Astrocyte (in vitro differentiated cells and primary cell): ENCODE data around the gene HMOX2. TPM values are rescaled to one million over a fixed set of nuclear protein-coding genes. Genes with fewer than 3 reads are reported as not detected.

Source experiments
- DNase-seq: peaks from one replicate; pipeline ENCODE4 v3.0.0-alpha.2; 2010; ENCODE audit warnings: low read depth
- FAIRE-seq: peaks from 2 replicates; lab custom pipeline; 2011; peaks lifted over from hg19 to GRCh38; lab: Jason Lieb, UNC
- H2AFZ ChIP-seq: 2 replicates; pipeline ENCODE4 v1.6.0; 2012; ENCODE audit warnings: low read depth, low read length, inconsistent platforms
- H3K27ac ChIP-seq: 2 replicates; pipeline ENCODE4 v1.5.1; 2011; ENCODE audit warnings: low read depth, low read length, inconsistent platforms
- H3K27me3 ChIP-seq: 2 replicates; pipeline ENCODE4 v1.6.0; 2011; ENCODE audit warnings: low read length, inconsistent platforms; ENCODE audit not compliant: insufficient read depth
- H3K36me3 ChIP-seq: 2 replicates; pipeline ENCODE4 v1.5.1; 2011; ENCODE audit warnings: low read length, inconsistent platforms; ENCODE audit not compliant: insufficient read depth
- H3K4me1 ChIP-seq: 2 replicates; pipeline ENCODE4 v1.5.1; 2011; ENCODE audit warnings: low read length, inconsistent platforms; ENCODE audit not compliant: insufficient read depth
- H3K4me2 ChIP-seq: 2 replicates; pipeline ENCODE4 v1.6.0; 2012; ENCODE audit warnings: low read length, inconsistent platforms
- H3K4me3 ChIP-seq: 2 replicates; pipeline ENCODE4 v1.5.1; 2011; ENCODE audit warnings: low read depth, mild to moderate bottlenecking, low read length, inconsistent platforms; ENCODE audit not compliant: insufficient read depth
- H3K79me2 ChIP-seq: 2 replicates; pipeline ENCODE4 v1.6.0; 2012; ENCODE audit warnings: mild to moderate bottlenecking, low read length, inconsistent platforms; ENCODE audit not compliant: insufficient read depth
- H3K9ac ChIP-seq: 2 replicates; pipeline ENCODE4 v1.6.0; 2012; ENCODE audit warnings: mild to moderate bottlenecking, low read length, inconsistent platforms
- H3K9me3 ChIP-seq: 2 replicates; pipeline ENCODE4 v1.5.1; 2012; ENCODE audit warnings: low read depth, mild to moderate bottlenecking, low read length, inconsistent platforms; ENCODE audit not compliant: insufficient read depth
- H4K20me1 ChIP-seq: 2 replicates; pipeline ENCODE4 v1.6.0; 2012; ENCODE audit warnings: low read length, inconsistent platforms; ENCODE audit not compliant: insufficient read depth
- H3K27ac Mint-ChIP-seq: one replicate; pipeline ENCODE4 v1.8.0; 2021; ENCODE audit warnings: mild to moderate bottlenecking, mixed read lengths; ENCODE audit not compliant: unreplicated experiment
- H3K27me3 Mint-ChIP-seq: one replicate; pipeline ENCODE4 v1.8.0; 2021; ENCODE audit warnings: low read depth, mixed read lengths; ENCODE audit not compliant: unreplicated experiment
- H3K36me3 Mint-ChIP-seq: one replicate; pipeline ENCODE4 v1.8.0; 2021; ENCODE audit warnings: low read depth, mixed read lengths; ENCODE audit not compliant: unreplicated experiment
- H3K4me1 Mint-ChIP-seq: one replicate; pipeline ENCODE4 v1.8.0; 2021; ENCODE audit warnings: low read depth, mixed read lengths; ENCODE audit not compliant: unreplicated experiment
- H3K4me3 Mint-ChIP-seq: one replicate; pipeline ENCODE4 v1.8.0; 2021; ENCODE audit warnings: mild to moderate bottlenecking, moderate library complexity, mixed read lengths; ENCODE audit not compliant: unreplicated experiment
- H3K9me3 Mint-ChIP-seq: one replicate; pipeline ENCODE4 v1.8.0; 2021; ENCODE audit warnings: mild to moderate bottlenecking, mixed read lengths; ENCODE audit not compliant: unreplicated experiment
- EZH2 ChIP-seq: IDR thresholded peaks from 2 replicates; pipeline ENCODE4 v1.6.1; 2012; ENCODE audit warnings: mild to moderate bottlenecking, low read length, inconsistent platforms; ENCODE audit not compliant: insufficient read depth
- total RNA-seq: library from RNA; stranded (reverse); gene quantifications from 2 replicates; pipeline ENCODE4 v1.2.1, GENCODE V29; 2021
- TF ChIP-seq, protein P1 (sequence below): IDR thresholded peaks from 2 replicates; pipeline ENCODE4 v1.5.1; 2011; ENCODE audit warnings: low read depth, mild to moderate bottlenecking, inconsistent platforms, low read length, moderate library complexity; ENCODE audit not compliant: insufficient read depth

Gene HMOX2
- total RNA-seq, 1 donor from 2014 or later: 64.9 TPM

GRCh38 chr16:4443986-4444385 lies 32.2 kb upstream of the HMOX2 start:
- H3K27me3 Mint-ChIP-seq: no peaks in the 10 kb centered on the region
- no peak for DNase-seq
- H3K27ac Mint-ChIP-seq: no peak overlapping the region
- peaks cover 52% of the 10 kb centered on the region for H3K36me3 ChIP-seq
- no peaks in the 10 kb centered on the region for H3K9me3 Mint-ChIP-seq
- no peaks in the 10 kb centered on the region for H3K4me1 Mint-ChIP-seq
- no peak for TF ChIP-seq EZH2
- TF ChIP-seq, protein P1, sequence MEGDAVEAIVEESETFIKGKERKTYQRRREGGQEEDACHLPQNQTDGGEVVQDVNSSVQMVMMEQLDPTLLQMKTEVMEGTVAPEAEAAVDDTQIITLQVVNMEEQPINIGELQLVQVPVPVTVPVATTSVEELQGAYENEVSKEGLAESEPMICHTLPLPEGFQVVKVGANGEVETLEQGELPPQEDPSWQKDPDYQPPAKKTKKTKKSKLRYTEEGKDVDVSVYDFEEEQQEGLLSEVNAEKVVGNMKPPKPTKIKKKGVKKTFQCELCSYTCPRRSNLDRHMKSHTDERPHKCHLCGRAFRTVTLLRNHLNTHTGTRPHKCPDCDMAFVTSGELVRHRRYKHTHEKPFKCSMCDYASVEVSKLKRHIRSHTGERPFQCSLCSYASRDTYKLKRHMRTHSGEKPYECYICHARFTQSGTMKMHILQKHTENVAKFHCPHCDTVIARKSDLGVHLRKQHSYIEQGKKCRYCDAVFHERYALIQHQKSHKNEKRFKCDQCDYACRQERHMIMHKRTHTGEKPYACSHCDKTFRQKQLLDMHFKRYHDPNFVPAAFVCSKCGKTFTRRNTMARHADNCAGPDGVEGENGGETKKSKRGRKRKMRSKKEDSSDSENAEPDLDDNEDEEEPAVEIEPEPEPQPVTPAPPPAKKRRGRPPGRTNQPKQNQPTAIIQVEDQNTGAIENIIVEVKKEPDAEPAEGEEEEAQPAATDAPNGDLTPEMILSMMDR: no peak
- no peak overlapping the region for H3K9ac ChIP-seq
- no peak overlapping the region for H3K4me2 ChIP-seq
- peaks cover 23% of the 10 kb centered on the region for H3K36me3 Mint-ChIP-seq
- no peak overlapping the region for H3K4me3 Mint-ChIP-seq
- no peaks in the 10 kb centered on the region for H3K9me3 ChIP-seq
- no peak for FAIRE-seq
- H2AFZ ChIP-seq: no peak overlapping the region
- H3K27ac ChIP-seq: no peak overlapping the region
- H3K79me2 ChIP-seq: no peaks in the 10 kb centered on the region
- H3K27me3 ChIP-seq: no peaks in the 10 kb centered on the region
- H4K20me1 ChIP-seq: peaks cover 8% of the 10 kb centered on the region
- no peaks in the 10 kb centered on the region for H3K4me1 ChIP-seq
- no peak overlapping the region for H3K4me3 ChIP-seq

DNA sequence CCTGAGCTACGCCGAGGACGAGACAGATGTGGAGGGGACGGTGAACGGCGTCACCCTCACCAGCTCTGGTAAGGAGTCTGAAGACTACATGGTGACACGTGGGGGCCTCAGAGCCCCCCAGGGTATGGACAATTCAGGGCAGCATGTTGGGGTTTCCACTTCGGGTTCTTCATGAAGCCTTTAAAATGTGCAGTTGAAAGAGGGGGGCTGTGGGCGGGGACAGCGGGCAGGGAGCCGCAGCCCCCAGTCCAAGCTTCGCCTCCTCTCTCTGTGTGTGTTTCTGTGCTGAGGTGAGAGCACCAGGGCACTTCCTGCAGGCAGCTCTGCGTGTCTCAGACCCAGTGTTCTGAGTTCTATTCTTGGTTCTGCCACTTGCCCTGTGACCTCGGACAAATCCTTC lies 25.8 kb upstream of the HMOX2 start:
- Histone ChIP-seq H3K79me2 (no peaks in the 10 kb centered on the region), H3K4me2 (no peak overlapping the region), H3K27ac (no peak overlapping the region), H3K9ac (no peak overlapping the region), H3K9me3 (no peaks in the 10 kb centered on the region), H2AFZ (no peak overlapping the region), H3K36me3 (peaks cover 43% of the 10 kb centered on the region), H3K4me1 (no peaks in the 10 kb centered on the region), H4K20me1 (peaks cover 37% of the 10 kb centered on the region), H3K4me3 (no peak overlapping the region), H3K27me3 (no peaks in the 10 kb centered on the region)
- H3K27me3 Mint-ChIP-seq: no peaks in the 10 kb centered on the region
- H3K27ac Mint-ChIP-seq: no peak overlapping the region
- DNase-seq: no peak
- H3K9me3 Mint-ChIP-seq: no peaks in the 10 kb centered on the region
- H3K4me1 Mint-ChIP-seq: no peaks in the 10 kb centered on the region
- peaks cover 17% of the 10 kb centered on the region for H3K36me3 Mint-ChIP-seq
- H3K4me3 Mint-ChIP-seq: no peak overlapping the region
- FAIRE-seq: no peak
- TF ChIP-seq, protein P1: no peak
- no peak for TF ChIP-seq EZH2

GRCh38 chr16:4450931-4451519 lies 25.2 kb upstream of the HMOX2 start:
- Histone ChIP-seq H3K27me3 (no peaks in the 10 kb centered on the region), H4K20me1 (peaks cover 40% of the 10 kb centered on the region), H3K4me2 (no peak overlapping the region), H3K36me3 (peaks cover 45% of the 10 kb centered on the region), H2AFZ (no peak overlapping the region), H3K9me3 (no peaks in the 10 kb centered on the region), H3K4me1 (no peaks in the 10 kb centered on the region), H3K27ac (no peak overlapping the region), H3K9ac (no peak overlapping the region), H3K79me2 (no peaks in the 10 kb centered on the region), H3K4me3 (no peak overlapping the region)
- DNase-seq (no peak), FAIRE-seq (no peak)
- no peaks in the 10 kb centered on the region for H3K9me3 Mint-ChIP-seq
- peaks cover 18% of the 10 kb centered on the region for H3K36me3 Mint-ChIP-seq
- H3K4me1 Mint-ChIP-seq: no peaks in the 10 kb centered on the region
- no peak overlapping the region for H3K4me3 Mint-ChIP-seq
- no peaks in the 10 kb centered on the region for H3K27me3 Mint-ChIP-seq
- no peak for TF ChIP-seq EZH2
- TF ChIP-seq, protein P1: no peak
- peak overlapping the region; percentile 23 for H3K27ac Mint-ChIP-seq
